Measurements from ENCODE around the gene DNAH2. TPM values are rescaled to one million over a fixed set of nuclear protein-coding genes. Genes with fewer than 3 reads are reported as not detected.

DNAH2 gene
- total RNA-seq, 1 donor from 2014 or later: 0.29 TPM

GRCh38 chr17:7792611-7793010, 75.1 kb downstream of the DNAH2 start:
- Mint-ChIP-seq H3K4me3 (ENCODE audit: low read depth) (no peak overlapping the region), H3K36me3 (ENCODE audit: insufficient read depth) (no peaks in the 10 kb centered on the region), H3K9me3 (ENCODE audit: low read depth) (no peaks in the 10 kb centered on the region), H3K4me1 (ENCODE audit: low read depth) (no peaks in the 10 kb centered on the region), H3K27me3 (peaks cover 39% of the 10 kb centered on the region), H3K27ac (no peak overlapping the region)
- TF ChIP-seq, protein P1, sequence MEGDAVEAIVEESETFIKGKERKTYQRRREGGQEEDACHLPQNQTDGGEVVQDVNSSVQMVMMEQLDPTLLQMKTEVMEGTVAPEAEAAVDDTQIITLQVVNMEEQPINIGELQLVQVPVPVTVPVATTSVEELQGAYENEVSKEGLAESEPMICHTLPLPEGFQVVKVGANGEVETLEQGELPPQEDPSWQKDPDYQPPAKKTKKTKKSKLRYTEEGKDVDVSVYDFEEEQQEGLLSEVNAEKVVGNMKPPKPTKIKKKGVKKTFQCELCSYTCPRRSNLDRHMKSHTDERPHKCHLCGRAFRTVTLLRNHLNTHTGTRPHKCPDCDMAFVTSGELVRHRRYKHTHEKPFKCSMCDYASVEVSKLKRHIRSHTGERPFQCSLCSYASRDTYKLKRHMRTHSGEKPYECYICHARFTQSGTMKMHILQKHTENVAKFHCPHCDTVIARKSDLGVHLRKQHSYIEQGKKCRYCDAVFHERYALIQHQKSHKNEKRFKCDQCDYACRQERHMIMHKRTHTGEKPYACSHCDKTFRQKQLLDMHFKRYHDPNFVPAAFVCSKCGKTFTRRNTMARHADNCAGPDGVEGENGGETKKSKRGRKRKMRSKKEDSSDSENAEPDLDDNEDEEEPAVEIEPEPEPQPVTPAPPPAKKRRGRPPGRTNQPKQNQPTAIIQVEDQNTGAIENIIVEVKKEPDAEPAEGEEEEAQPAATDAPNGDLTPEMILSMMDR (IDR thresholded peaks at IDR 0.05; ENCODE audit: unreplicated experiment): no peak
- no peak for DNase-seq (ENCODE audit: low spot score, unreplicated experiment)

DNA sequence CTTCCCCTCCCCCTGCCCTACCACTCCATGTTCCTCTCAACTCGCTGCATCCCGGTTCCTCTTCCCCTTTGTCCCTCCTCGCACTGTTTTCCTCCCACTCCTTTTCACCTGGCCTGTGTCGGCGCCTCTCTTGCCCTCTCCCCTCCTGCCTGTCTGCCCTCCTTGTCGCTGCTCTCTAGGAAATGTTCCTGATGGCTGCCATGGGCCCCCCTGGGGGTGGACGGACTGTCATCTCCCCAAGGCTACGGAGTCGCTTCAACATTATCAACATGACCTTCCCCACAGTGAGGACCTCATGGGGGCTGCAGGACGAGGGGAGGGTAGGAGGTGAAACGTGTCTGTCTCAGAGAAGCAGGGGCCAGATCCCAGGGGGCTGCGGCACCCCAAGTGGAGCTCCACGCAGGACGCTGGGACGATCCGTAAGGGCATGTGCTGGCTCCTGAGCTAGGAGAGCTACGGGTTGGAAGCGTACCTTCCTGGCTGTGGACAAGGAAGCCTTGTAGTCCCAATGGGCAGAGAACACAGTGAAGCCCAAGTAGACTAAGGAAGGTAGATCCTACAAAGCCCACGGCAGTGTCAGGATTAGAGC, 76.6 kb downstream of the DNAH2 start:
- H3K36me3 Mint-ChIP-seq (ENCODE audit: insufficient read depth): no peaks in the 10 kb centered on the region
- TF ChIP-seq, protein P1 (IDR thresholded peaks at IDR 0.05; ENCODE audit: unreplicated experiment): no peak
- no peaks in the 10 kb centered on the region for H3K9me3 Mint-ChIP-seq (ENCODE audit: low read depth)
- DNase-seq (ENCODE audit: low spot score, unreplicated experiment): no peak
- no peak overlapping the region for H3K4me3 Mint-ChIP-seq (ENCODE audit: low read depth)
- H3K27ac Mint-ChIP-seq: no peak overlapping the region
- peaks cover 37% of the 10 kb centered on the region for H3K27me3 Mint-ChIP-seq
- no peaks in the 10 kb centered on the region for H3K4me1 Mint-ChIP-seq (ENCODE audit: low read depth)

DNA sequence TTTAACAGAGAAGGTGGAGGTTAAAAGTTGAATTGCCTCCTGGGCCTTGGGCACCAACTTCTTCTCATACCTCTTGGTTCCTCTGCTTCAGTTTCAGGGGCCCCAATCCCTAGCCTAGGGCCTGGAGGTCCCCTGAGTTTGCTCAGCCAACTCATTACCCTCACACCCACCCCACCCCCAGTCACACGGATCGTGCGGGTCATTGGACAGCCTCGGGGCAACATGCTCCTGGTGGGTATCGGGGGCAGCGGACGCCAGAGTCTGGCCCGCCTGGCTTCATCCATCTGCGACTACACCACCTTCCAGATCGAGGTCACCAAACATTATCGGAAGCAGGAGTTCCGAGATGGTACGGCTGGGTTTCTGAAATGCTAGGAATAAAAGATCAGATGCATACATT, 80.4 kb downstream of the DNAH2 start:
- H3K27me3 Mint-ChIP-seq: peaks cover 38% of the 10 kb centered on the region
- H3K4me3 Mint-ChIP-seq (ENCODE audit: low read depth): no peak overlapping the region
- no peak overlapping the region for H3K27ac Mint-ChIP-seq
- no peaks in the 10 kb centered on the region for H3K4me1 Mint-ChIP-seq (ENCODE audit: low read depth)
- TF ChIP-seq, protein P1 (IDR thresholded peaks at IDR 0.05; ENCODE audit: unreplicated experiment): no peak
- no peak for DNase-seq (ENCODE audit: low spot score, unreplicated experiment)
- H3K9me3 Mint-ChIP-seq (ENCODE audit: low read depth): no peaks in the 10 kb centered on the region
- H3K36me3 Mint-ChIP-seq (ENCODE audit: insufficient read depth): no peaks in the 10 kb centered on the region

DNA sequence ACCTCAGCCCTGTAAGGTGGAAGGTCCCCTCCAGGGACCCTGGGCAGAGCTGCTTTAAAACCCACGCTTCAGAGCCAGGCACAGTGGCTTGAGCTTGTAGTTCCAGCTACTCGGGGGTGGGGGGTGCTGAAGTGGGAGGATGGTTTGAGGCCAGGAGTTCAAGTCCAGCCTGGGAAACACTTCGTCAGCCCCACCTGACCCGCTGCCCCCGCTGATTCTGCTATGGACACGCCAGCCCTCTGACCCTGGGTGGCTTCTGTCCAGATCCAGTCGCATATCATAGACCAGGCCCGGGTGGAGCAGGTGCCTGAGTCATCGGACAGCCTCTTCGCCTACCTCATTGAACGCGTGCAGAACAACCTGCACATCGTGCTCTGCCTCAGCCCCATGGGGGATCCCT, 81.3 kb downstream of the DNAH2 start:
- Mint-ChIP-seq H3K4me1 (ENCODE audit: low read depth) (no peaks in the 10 kb centered on the region), H3K4me3 (ENCODE audit: low read depth) (no peak overlapping the region), H3K27me3 (peaks cover 35% of the 10 kb centered on the region), H3K27ac (no peak overlapping the region), H3K36me3 (ENCODE audit: insufficient read depth) (no peaks in the 10 kb centered on the region), H3K9me3 (ENCODE audit: low read depth) (no peaks in the 10 kb centered on the region)
- TF ChIP-seq, protein P1 (IDR thresholded peaks at IDR 0.05; ENCODE audit: unreplicated experiment): no peak
- no peak for DNase-seq (ENCODE audit: low spot score, unreplicated experiment)

- TF ChIP-seq, protein P1 (IDR thresholded peaks at IDR 0.05; ENCODE audit: unreplicated experiment): no peak
- Mint-ChIP-seq H3K36me3 (ENCODE audit: insufficient read depth) (no peaks in the 10 kb centered on the region), H3K9me3 (ENCODE audit: low read depth) (no peaks in the 10 kb centered on the region), H3K4me1 (ENCODE audit: low read depth) (peaks cover 5% of the 10 kb centered on the region), H3K27ac (no peak overlapping the region), H3K4me3 (ENCODE audit: low read depth) (no peak overlapping the region), H3K27me3 (peaks cover 38% of the 10 kb centered on the region)
- no peak for DNase-seq (ENCODE audit: low spot score, unreplicated experiment)
These were observed 86.4 kb downstream of the DNAH2 start for GRCh38 chr17:7803981-7804380.

Data from progenitor cell of endocrine pancreas (in vitro differentiated cells).